ENCODE results near the gene AHCYL2. TPM values are rescaled to one million over a fixed set of nuclear protein-coding genes. Genes with fewer than 3 reads are reported as not detected.

AHCYL2 gene
- total RNA-seq, 1 experiment from 2014 or later: 23.2 TPM

DNA sequence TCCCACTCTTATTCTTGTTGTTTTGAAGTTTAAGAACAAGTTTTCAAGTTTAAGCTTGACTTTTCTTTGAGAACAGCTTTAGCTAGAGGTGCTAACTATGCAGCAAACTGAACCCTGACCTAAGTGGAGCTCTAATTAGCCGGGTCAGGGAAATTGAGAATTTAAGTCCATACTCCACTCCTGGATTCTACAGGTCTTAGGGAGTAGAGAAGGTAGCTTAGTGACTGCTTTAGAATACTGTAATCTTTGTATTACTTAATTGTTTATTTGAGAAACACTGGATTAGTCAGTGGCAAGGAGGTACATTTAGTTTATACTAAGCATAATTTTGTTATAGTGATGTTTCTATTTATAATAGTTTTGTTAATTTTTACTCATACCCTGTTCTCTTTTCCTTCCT, 134.8 kb downstream of the AHCYL2 start:
- no peak overlapping the region for H2BK20ac ChIP-seq (ENCODE audit: low read depth, low read length, poor library complexity, severe bottlenecking)

More for the DNA sequence above, 134.8 kb downstream of the AHCYL2 start:
- no peaks in the 10 kb centered on the region for H3K4me1 Mint-ChIP-seq
- Histone ChIP-seq H3K79me1 (ENCODE audit: insufficient read depth, low read depth, low read length, poor library complexity, severe bottlenecking) (no peaks in the 10 kb centered on the region), H3K27me3 (ENCODE audit: insufficient read depth, low read length) (no peaks in the 10 kb centered on the region), H3K23me2 (ENCODE audit: insufficient read length, low read depth, low read length, poor library complexity, severe bottlenecking) (no peaks in the 10 kb centered on the region), H3K18ac (ENCODE audit: insufficient read length, low read depth, low read length) (no peak overlapping the region), H3K23ac (ENCODE audit: insufficient read length, low read depth, low read length) (no peak overlapping the region), H3K79me2 (ENCODE audit: insufficient read depth, low read length) (no peaks in the 10 kb centered on the region), H3K56ac (ENCODE audit: insufficient read length, low read depth, low read length) (no peak overlapping the region), H2BK5ac (ENCODE audit: insufficient read length, low read length) (no peak overlapping the region), H4K8ac (replicated peaks; ENCODE audit: insufficient read length, low read depth, low read length) (no peak overlapping the region), H2AK5ac (ENCODE audit: insufficient read length, low read length) (no peak overlapping the region), H2AFZ (ENCODE audit: low read length) (no peak overlapping the region), H3K9me3 (ENCODE audit: control insufficient read depth, low read depth, low read length) (no peaks in the 10 kb centered on the region), H3K4me1 (ENCODE audit: insufficient read depth, low read length) (no peaks in the 10 kb centered on the region), H3K4ac (ENCODE audit: low read depth, low read length) (no peak overlapping the region), H4K20me1 (ENCODE audit: control insufficient read depth, insufficient read depth, insufficient read length) (peaks cover 2% of the 10 kb centered on the region), H2BK15ac (ENCODE audit: low read depth, low read length) (no peak overlapping the region), H4K5ac (ENCODE audit: insufficient read length, low read depth, low read length) (no peak overlapping the region), H3K4me2 (ENCODE audit: insufficient read depth, insufficient read length, low read length) (no peak overlapping the region), H2BK12ac (ENCODE audit: insufficient read length, low read depth, low read length) (no peak overlapping the region), H3K9ac (ENCODE audit: extremely low read depth, insufficient read length, low read length) (no peak overlapping the region), H4K91ac (ENCODE audit: insufficient read length, low read depth, low read length) (no peak overlapping the region), H3K14ac (ENCODE audit: insufficient read depth, low read length) (no peak overlapping the region), H3K27ac (ENCODE audit: insufficient read length, low read depth, low read length) (no peak overlapping the region), H2BK120ac (ENCODE audit: low read depth, low read length, poor library complexity, severe bottlenecking) (no peak overlapping the region), H3T11ph (ENCODE audit: low read length) (no peak overlapping the region)
- H3K9me3 Mint-ChIP-seq: no peaks in the 10 kb centered on the region
- TF ChIP-seq, protein P1, sequence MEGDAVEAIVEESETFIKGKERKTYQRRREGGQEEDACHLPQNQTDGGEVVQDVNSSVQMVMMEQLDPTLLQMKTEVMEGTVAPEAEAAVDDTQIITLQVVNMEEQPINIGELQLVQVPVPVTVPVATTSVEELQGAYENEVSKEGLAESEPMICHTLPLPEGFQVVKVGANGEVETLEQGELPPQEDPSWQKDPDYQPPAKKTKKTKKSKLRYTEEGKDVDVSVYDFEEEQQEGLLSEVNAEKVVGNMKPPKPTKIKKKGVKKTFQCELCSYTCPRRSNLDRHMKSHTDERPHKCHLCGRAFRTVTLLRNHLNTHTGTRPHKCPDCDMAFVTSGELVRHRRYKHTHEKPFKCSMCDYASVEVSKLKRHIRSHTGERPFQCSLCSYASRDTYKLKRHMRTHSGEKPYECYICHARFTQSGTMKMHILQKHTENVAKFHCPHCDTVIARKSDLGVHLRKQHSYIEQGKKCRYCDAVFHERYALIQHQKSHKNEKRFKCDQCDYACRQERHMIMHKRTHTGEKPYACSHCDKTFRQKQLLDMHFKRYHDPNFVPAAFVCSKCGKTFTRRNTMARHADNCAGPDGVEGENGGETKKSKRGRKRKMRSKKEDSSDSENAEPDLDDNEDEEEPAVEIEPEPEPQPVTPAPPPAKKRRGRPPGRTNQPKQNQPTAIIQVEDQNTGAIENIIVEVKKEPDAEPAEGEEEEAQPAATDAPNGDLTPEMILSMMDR (conservative IDR thresholded peaks at IDR 0.05): no peak
- H3K27me3 Mint-ChIP-seq (ENCODE audit: low read depth): no peaks in the 10 kb centered on the region
- no peaks in the 10 kb centered on the region for H3K36me3 Mint-ChIP-seq (ENCODE audit: insufficient read depth in 1 of 3, low read depth in 3 of 3)
- no CpG with 5 or more reads among the region's 1 CpG for WGBS (ENCODE audit: extremely low coverage, insufficient read length, low lambda C conversion rate)
- no peak for DNase-seq
- H3K27ac Mint-ChIP-seq: no peak overlapping the region
- no peak overlapping the region for H3K4me3 Mint-ChIP-seq

Measured in H9 (cell line).